Omental fat pad (tissue), 4 donors: Measurements from ENCODE around the gene AKNA. TPM values are rescaled to one million over a fixed set of nuclear protein-coding genes. Genes with fewer than 3 reads are reported as not detected.

Experiments
- ATAC-seq: fragments of 150-250 bp; one replicate; pipeline ENCODE4 v1.9.1; 2016; ENCODE audit warnings: mild to moderate bottlenecking, moderate library complexity; ENCODE audit not compliant: low FRiP score
- DNase-seq: peaks from one replicate; pipeline ENCODE4 v3.0.0-alpha.2; 2019; ENCODE audit warnings: low spot score
- CTCF ChIP-seq, 3 donors: fragments of 450-650 bp; IDR thresholded peaks; one replicate each; pipeline ENCODE4 v1.5.1; 2016 to 2017; ENCODE audit warnings: antibody characterized with exemption in 3 of 3, mild to moderate bottlenecking in 3 of 3, moderate library complexity in 2 of 3
- total RNA-seq, 4 donors: library from RNA; depleted of rRNA; stranded (reverse); fragments of >200 nt; gene quantifications; one replicate each; pipeline ENCODE4 v1.1.0, GENCODE V29; 2016

Gene AKNA
- total RNA-seq, 4 donors from 2014 or later, result 22.6 to 86.1 (median 71.5) TPM

DNA sequence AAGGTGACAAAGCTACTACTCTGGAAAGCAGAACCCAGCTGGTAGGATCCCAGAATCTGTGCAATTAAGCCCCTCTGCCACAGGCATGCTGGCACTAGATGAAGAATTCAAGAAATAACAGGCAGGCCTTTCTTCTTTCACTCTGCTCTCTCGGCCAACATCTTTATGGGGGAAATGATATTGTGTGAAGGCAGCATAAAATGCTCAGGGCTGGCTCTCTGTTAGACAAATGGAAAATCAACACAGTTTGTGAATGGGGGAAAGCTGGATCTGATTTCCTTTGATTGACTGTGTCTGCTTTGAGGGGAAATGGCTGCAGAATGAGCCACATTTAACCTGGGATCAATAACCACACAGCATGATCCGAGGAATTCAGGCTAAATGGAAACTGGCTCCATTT, 29.1 kb upstream of the AKNA start:
- ATAC-seq, result no peak
- no peak for TF ChIP-seq CTCF (IDR thresholded peaks at IDR 0.05)
- DNase-seq, result no peak

GRCh38 chr9:114416290-114416689, 28.5 kb upstream of the AKNA start:
- DNase-seq (no peak), ATAC-seq (no peak)
- TF ChIP-seq CTCF (IDR thresholded peaks at IDR 0.05), result no peak

- no peak for ATAC-seq
- no peak for TF ChIP-seq CTCF (IDR thresholded peaks at IDR 0.05)
- DNase-seq, result no peak
Observed at GRCh38 chr9:114414346-114414745, 26.6 kb upstream of the AKNA start.

DNA sequence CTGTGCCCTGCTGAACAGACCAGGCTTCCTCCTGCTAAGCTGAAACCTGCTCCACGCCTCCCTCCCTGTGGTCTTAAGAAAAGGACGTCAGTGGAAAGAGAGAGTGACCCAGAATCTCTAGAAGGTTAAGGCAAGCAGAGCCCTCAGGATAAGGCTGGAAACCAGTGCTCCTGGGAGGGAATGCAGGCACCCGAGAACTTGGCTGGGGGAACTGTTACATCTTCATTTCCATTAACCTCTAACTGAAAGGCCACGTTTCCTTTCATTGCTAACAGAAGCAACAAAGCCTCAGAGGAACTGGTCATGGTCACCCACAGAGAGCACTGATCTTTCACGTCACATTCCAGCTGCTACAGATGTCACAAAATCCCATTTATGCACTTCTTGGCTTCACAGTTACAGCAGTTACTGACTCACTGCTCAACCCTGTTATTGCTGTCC, 26.1 kb upstream of the AKNA start:
- DNase-seq (no peak), ATAC-seq (no peak)
- no peak for TF ChIP-seq CTCF (IDR thresholded peaks at IDR 0.05)

- TF ChIP-seq CTCF (IDR thresholded peaks at IDR 0.05), result no peak
- DNase-seq (no peak), ATAC-seq (no peak)
Observed at GRCh38 chr9:114412048-114412683, 24.4 kb upstream of the AKNA start.

- DNase-seq (no peak), ATAC-seq (no peak)
- no peak for TF ChIP-seq CTCF (IDR thresholded peaks at IDR 0.05)
Observed at GRCh38 chr9:114411452-114411851, 23.7 kb upstream of the AKNA start.

DNA sequence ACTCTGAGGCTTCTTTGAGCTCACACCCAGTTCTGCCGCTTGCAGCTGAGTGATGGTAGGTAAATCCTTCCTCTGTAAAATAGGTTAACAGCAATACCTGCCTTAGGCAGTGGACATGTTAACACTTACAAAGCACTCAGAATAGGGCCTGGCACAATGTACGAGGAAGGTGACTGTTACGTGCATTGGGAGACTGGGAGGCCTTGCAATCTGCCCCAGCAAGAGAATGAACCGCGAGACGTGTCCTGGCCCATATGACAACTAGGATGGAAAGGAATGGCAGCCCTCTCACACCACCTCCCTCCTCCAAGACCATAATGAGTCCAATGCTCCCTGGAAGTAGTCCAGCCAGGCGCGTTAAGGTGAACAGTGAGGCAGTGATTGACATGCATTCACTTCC, 23.1 kb upstream of the AKNA start:
- no peak for ATAC-seq
- DNase-seq, result no peak
- no peak for TF ChIP-seq CTCF (IDR thresholded peaks at IDR 0.05)
